Measurements from ENCODE around the gene CRYGS.

CRYGS gene

DNA sequence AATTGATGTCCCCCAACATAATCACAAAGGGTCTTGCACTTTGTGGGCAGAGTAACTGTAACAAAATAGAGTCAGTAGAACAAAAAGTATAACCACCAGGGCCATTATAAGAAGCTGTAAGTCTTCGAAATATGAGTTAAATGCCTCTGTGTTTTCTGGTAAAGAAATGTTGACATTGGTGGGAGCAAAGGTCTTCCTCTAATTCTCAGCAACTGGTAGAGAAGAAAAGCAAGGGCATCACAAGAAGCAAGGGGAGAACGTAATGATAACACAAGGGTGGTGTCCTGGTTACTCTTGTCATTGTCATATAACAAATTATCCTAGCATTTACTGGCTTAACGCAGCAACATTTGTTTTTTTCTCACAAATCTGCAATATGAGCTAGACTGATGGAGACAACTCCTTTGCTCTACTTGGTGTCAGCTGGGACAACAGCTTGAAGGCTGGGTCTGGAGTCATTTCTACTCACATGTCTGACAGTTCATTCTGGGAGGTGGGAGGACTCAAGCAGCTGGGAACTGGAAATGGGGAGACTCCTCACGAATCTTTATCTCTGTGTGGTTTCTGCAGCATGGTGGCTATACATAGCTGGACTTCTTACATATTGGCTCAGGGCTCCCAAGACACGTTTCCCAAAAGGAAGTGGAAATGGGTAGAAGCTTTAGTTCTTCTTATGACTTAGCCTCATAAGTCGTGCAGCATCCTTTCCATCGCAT is 46.6 kb upstream of the CRYGS start:
- H4K20me1 ChIP-seq (ENCODE audit: control insufficient read depth, insufficient read depth, low read depth, low read length): no peaks in the 10 kb centered on the region
- H3K27ac ChIP-seq (ENCODE audit: low read depth, low read length): no peak overlapping the region
- peaks cover 5% of the 10 kb centered on the region for H3K36me3 ChIP-seq (ENCODE audit: control insufficient read depth, low read length)
- H3F3A ChIP-seq (ENCODE audit: control insufficient read depth, insufficient read depth): peaks cover 8% of the 10 kb centered on the region; the same call in 1 of the 2 replicates
- H3K9me2 ChIP-seq (replicated peaks; ENCODE audit: control insufficient read depth, low read length): no peaks in the 10 kb centered on the region
- H3K9me3 ChIP-seq (ENCODE audit: control insufficient read depth, insufficient read depth, low read length): no peaks in the 10 kb centered on the region
- TF ChIP-seq EZH2phosphoT487 (IDR thresholded peaks at IDR 0.05; ENCODE audit: borderline replicate concordance, low read length): no peak
- TF ChIP-seq, protein P1, sequence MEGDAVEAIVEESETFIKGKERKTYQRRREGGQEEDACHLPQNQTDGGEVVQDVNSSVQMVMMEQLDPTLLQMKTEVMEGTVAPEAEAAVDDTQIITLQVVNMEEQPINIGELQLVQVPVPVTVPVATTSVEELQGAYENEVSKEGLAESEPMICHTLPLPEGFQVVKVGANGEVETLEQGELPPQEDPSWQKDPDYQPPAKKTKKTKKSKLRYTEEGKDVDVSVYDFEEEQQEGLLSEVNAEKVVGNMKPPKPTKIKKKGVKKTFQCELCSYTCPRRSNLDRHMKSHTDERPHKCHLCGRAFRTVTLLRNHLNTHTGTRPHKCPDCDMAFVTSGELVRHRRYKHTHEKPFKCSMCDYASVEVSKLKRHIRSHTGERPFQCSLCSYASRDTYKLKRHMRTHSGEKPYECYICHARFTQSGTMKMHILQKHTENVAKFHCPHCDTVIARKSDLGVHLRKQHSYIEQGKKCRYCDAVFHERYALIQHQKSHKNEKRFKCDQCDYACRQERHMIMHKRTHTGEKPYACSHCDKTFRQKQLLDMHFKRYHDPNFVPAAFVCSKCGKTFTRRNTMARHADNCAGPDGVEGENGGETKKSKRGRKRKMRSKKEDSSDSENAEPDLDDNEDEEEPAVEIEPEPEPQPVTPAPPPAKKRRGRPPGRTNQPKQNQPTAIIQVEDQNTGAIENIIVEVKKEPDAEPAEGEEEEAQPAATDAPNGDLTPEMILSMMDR (IDR thresholded peaks at IDR 0.05; ENCODE audit: low read depth, low read length, poor library complexity, severe bottlenecking): no peak
- no peaks in the 10 kb centered on the region for H3K4me1 ChIP-seq (ENCODE audit: control insufficient read depth, low read length)
- no peak overlapping the region for H3K4me3 ChIP-seq (ENCODE audit: low read length)
- H3K27me3 ChIP-seq (ENCODE audit: control insufficient read depth, low read length): no peaks in the 10 kb centered on the region
- H3K4me2 ChIP-seq (ENCODE audit: low read length): no peak overlapping the region
- no peaks in the 10 kb centered on the region for H3K79me2 ChIP-seq (ENCODE audit: control insufficient read depth, low read length)

DNA sequence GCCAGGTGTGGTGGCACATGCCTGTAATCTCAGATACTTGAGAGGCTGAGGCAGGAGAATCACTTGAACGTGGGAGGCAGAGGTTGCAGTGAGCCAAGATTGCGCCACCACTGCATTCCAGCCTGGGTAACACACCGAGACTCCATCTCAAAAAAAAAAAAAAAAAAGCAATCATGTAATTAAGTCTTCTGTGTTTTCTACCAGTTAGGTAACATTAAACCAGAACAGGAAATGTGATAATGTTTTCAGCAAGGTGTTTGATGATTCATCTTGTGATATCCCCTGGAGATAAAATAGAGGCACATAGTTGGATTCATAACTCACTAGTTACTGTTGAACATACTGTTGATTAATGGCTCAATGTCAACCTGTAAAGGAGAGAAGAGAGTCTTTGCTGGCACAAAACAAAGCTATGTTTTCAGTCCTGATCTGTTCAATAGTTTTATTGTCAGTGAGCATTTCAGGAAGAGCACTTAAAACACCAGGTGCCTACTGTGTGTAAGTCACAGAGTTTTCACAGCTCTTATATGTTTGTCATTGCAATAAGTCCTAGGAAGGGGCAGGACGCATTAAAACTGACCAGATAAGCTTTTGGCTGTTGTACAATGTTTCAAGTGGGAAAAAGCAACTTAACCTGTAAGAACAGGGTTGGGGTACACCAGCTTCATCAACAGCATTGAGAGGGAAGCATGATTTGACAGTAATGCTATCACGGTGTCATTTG is 45.8 kb upstream of the CRYGS start:
- Histone ChIP-seq H3K4me2 (ENCODE audit: low read length) (no peak overlapping the region), H3K4me3 (ENCODE audit: low read length) (no peak overlapping the region), H3F3A (ENCODE audit: control insufficient read depth, insufficient read depth) (peaks cover 10% of the 10 kb centered on the region; the same call in 1 of the 2 replicates), H3K9me2 (replicated peaks; ENCODE audit: control insufficient read depth, low read length) (no peaks in the 10 kb centered on the region), H3K4me1 (ENCODE audit: control insufficient read depth, low read length) (no peaks in the 10 kb centered on the region), H3K9me3 (ENCODE audit: control insufficient read depth, insufficient read depth, low read length) (no peaks in the 10 kb centered on the region), H4K20me1 (ENCODE audit: control insufficient read depth, insufficient read depth, low read depth, low read length) (no peaks in the 10 kb centered on the region), H3K79me2 (ENCODE audit: control insufficient read depth, low read length) (no peaks in the 10 kb centered on the region), H3K27ac (ENCODE audit: low read depth, low read length) (no peak overlapping the region), H3K36me3 (ENCODE audit: control insufficient read depth, low read length) (peaks cover 12% of the 10 kb centered on the region), H3K27me3 (ENCODE audit: control insufficient read depth, low read length) (no peaks in the 10 kb centered on the region)
- TF ChIP-seq, protein P1 (IDR thresholded peaks at IDR 0.05; ENCODE audit: low read depth, low read length, poor library complexity, severe bottlenecking): no peak
- TF ChIP-seq EZH2phosphoT487 (IDR thresholded peaks at IDR 0.05; ENCODE audit: borderline replicate concordance, low read length): no peak

DNA sequence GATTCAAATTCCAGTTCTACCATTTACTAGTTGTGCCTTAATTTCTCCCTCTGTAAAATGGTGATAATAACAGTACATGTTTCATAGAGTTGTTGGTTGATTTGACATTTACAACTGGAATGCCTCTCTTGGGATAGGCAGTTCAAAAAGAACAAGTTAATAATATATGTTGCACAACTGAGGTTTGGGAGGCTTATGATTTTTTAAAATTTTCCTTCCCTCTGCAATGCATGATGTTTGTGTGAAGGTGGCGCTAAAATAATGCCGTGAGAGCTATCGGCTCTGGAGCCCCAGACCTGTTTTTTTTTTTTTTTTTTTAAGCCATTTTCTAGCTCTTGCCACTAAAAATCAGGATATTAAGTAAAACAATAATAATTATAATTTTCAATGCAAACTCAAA is 44.9 kb upstream of the CRYGS start:
- no peak overlapping the region for H3K4me3 ChIP-seq (ENCODE audit: low read length)
- no peaks in the 10 kb centered on the region for H3K4me1 ChIP-seq (ENCODE audit: control insufficient read depth, low read length)
- no peaks in the 10 kb centered on the region for H3K27me3 ChIP-seq (ENCODE audit: control insufficient read depth, low read length)
- no peak overlapping the region for H3K4me2 ChIP-seq (ENCODE audit: low read length)
- no peaks in the 10 kb centered on the region for H3K9me3 ChIP-seq (ENCODE audit: control insufficient read depth, insufficient read depth, low read length)
- peaks cover 21% of the 10 kb centered on the region for H3K36me3 ChIP-seq (ENCODE audit: control insufficient read depth, low read length)
- H3F3A ChIP-seq (ENCODE audit: control insufficient read depth, insufficient read depth): peaks cover 11% of the 10 kb centered on the region; the same call in 1 of the 2 replicates
- no peaks in the 10 kb centered on the region for H4K20me1 ChIP-seq (ENCODE audit: control insufficient read depth, insufficient read depth, low read depth, low read length)
- no peak overlapping the region for H3K27ac ChIP-seq (ENCODE audit: low read depth, low read length)
- no peaks in the 10 kb centered on the region for H3K9me2 ChIP-seq (replicated peaks; ENCODE audit: control insufficient read depth, low read length)
- TF ChIP-seq, protein P1 (IDR thresholded peaks at IDR 0.05; ENCODE audit: low read depth, low read length, poor library complexity, severe bottlenecking): no peak
- TF ChIP-seq EZH2phosphoT487 (IDR thresholded peaks at IDR 0.05; ENCODE audit: borderline replicate concordance, low read length): no peak
- no peaks in the 10 kb centered on the region for H3K79me2 ChIP-seq (ENCODE audit: control insufficient read depth, low read length)
